PFSK-1 (cell line): Measurements from ENCODE around the gene ABLIM2.

ENCODE experiments used
- FOXP2 ChIP-seq: optimal IDR thresholded peaks from 2 replicates; pipeline ENCODE3; 2011; ENCODE audit warnings: borderline replicate concordance, control low read depth, inconsistent platforms; ENCODE audit not compliant: insufficient read depth; ENCODE audit errors: extremely low read length, extremely low read depth
- POLR2AphosphoS5 ChIP-seq: IDR thresholded peaks from 2 replicates; pipeline ENCODE4 v1.6.1; 2012; ENCODE audit warnings: low read depth, mild to moderate bottlenecking, control low read depth, low read length, moderate library complexity
- REST ChIP-seq, 2 experiments: IDR thresholded peaks; 2 replicates each; pipeline versions ENCODE4 v1.6.1 to v1.8.0; 2011 to 2012; ENCODE audit warnings: low read depth in 2 of 2, low read length in 2 of 2, control low read depth in 1 of 2, inconsistent platforms in 1 of 2, mild to moderate bottlenecking in 1 of 2, moderate library complexity in 1 of 2; ENCODE audit not compliant: insufficient read depth in 1 of 2
- SIN3A ChIP-seq: IDR thresholded peaks from 2 replicates; pipeline ENCODE4 v1.6.1; 2012; ENCODE audit warnings: mild to moderate bottlenecking, low read length, moderate library complexity, borderline replicate concordance; ENCODE audit not compliant: insufficient read depth
- TAF1 ChIP-seq: IDR thresholded peaks from 2 replicates; pipeline ENCODE4 v1.6.1; 2012; ENCODE audit warnings: low read length, control low read depth, borderline replicate concordance; ENCODE audit not compliant: insufficient read depth

- TF ChIP-seq TAF1: no peak
- no peak for TF ChIP-seq POLR2AphosphoS5
- no peak for TF ChIP-seq REST (IDR thresholded peaks at IDR 0.05; ENCODE audit: insufficient read depth in 1 of 2, low read depth in 2 of 2, low read length in 2 of 2)
- TF ChIP-seq FOXP2: no peak
- no peak for TF ChIP-seq SIN3A
Measured at GRCh38 chr4:8097141-8097541, 61.5 kb downstream of the ABLIM2 start.
